ENCODE data around the gene SRGAP2C.
"Not testable (repeated sequence)": the region's sequence is repeated elsewhere in the genome, so short reads cannot be mapped to it uniquely, and the experiment has no call there.

The SRGAP2C gene

DNA sequence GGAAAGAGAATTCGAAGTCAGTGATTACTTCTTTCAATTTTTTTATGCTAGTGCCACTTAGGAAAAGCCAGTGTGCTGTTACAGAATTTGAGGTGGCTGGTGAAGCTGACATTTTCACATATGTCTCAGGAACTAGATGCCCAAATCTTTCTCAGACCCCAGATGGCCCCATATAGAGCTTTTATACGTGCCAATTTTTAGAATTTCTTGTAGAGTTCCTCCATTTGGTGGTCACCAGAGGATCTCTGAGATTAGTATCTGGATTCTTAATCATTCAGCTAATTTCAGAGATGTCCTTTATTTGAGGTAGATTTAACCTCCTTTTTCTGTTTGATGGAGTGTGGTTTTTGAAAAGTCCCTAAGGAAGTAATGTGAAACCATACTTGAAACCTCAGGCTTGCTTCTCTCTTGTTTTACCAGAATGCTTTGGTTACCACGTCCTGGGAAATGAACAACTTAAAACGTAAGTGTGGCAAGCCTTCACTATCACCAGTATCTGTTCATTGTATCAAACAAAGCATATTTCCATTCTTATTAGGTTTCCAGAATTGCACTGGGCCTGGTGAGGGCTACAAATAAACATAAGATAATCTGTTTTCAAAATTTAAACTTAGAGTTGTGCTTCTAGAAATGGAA, 164.7 kb downstream of the SRGAP2C start:
- in situ Hi-C loops (cut with MboI; ENCODE audit: low sequenced_read_pairs, unreplicated experiment); DNase-seq (ENCODE audit: low spot score): not testable (repeated sequence)

DNA sequence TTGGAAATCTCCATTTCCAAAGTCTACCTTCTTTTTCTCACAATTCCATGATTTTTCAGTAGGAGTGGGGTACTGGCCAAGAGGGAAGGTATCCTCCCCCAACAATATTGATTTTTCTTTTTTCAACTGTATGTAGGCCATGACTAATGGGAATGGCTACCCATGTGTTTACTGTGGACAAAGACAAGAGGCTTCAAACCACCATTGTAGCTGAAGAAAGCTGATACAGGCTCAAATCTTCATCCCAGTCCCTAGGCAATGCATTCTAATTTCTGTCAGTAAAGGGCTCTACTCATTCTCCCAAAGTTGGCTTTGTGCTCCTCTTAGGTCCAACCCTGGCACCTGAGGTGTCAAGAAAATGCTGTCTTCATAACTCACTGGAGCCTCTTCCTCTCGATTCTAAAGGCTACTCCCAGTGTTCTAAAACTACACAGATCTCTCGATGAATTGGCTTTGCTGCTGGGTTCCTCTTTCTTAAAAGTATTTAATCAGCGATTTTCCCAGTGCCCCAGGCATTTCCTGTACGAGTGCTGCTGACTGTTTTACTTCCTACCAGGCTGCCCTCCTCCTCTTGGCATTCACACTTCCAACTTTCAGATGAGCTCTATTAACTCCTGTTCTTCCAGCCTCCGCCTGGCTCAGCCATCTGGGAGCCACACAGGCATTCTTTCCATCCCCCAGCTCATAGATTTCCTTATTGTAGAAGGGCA, 171.1 kb downstream of the SRGAP2C start:
- in situ Hi-C loops (cut with MboI; ENCODE audit: low sequenced_read_pairs, unreplicated experiment); DNase-seq (ENCODE audit: low spot score): not testable (repeated sequence)

DNA sequence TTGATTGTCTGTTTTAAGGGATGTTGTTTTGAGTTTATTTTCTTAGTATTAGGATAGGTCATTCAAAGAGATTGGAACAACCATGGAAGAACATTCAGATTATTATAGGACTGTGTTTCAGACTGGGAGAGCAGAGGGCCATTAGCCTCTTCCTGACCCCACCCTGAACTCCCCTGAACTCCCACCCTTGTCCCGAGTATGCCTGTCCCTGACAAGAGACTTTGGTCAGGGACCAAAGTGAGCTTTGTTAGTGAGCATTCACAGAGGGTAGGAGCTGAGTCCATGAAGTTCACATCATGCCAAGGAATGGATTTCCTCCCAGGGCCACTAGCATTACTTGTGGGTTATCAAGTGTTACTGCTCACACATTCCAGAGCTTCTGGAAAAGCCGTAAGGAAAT, 172.0 kb downstream of the SRGAP2C start:
- DNase-seq (ENCODE audit: low spot score); in situ Hi-C loops (cut with MboI; ENCODE audit: low sequenced_read_pairs, unreplicated experiment): not testable (repeated sequence)

DNA sequence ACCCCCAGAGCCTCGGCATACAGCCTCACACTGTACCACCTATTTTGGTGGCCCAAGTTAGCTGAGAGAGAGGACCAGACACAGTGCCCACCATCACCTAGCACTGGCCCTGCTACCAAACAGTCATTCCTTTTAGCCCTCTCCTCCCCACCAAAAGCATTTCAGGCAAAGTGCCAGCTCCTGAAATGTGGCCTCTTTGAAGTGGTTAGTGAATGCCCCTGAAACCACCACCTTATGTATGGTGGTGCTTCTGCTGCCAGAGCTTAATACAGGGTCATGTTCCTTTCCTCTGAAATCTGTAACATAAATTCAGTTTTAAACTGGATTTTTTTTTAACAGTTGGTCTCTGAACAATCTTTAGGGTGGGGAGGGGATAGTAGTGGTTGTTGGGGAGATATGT, 175.8 kb downstream of the SRGAP2C start:
- in situ Hi-C loops (cut with MboI; ENCODE audit: low sequenced_read_pairs, unreplicated experiment); DNase-seq (ENCODE audit: low spot score): not testable (repeated sequence)

DNA sequence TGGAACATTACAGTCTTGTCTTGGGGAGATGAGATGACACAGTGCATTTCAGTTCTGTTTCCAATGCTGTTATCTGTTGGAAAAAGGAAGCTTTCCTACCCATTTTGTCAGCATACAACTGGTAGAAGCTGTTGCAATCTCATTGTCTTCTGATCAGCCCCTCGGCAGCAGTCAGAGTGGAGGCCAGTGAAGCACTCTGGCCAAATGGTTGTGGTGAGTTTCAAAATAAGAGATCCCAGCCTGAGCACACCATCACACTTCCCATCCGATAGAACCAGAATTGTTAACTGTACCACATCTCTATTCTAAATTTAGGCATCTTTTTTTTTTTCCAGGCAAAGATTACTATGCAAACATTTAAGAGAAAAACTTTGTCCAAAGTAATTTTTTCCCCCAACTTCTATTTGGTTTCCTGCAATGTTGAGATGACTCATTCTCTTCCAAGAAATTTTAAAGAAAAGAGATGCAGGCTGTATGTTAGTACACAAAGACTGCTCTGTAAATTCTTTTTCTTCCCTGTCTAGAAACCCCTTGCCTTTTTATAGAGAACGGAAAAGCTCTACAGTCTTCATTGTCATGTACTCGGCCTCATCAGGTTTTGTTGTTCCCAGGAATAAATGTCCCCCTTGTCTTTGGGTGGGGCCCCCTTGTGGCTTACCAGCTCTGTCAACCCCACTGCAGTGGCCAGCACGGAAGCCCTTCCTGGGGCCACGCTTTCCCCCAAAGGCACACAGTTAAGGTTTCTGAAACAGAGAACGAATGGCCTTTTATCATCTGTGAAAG, 176.9 kb downstream of the SRGAP2C start:
- in situ Hi-C loops (cut with MboI; ENCODE audit: low sequenced_read_pairs, unreplicated experiment); DNase-seq (ENCODE audit: low spot score): not testable (repeated sequence)

DNA sequence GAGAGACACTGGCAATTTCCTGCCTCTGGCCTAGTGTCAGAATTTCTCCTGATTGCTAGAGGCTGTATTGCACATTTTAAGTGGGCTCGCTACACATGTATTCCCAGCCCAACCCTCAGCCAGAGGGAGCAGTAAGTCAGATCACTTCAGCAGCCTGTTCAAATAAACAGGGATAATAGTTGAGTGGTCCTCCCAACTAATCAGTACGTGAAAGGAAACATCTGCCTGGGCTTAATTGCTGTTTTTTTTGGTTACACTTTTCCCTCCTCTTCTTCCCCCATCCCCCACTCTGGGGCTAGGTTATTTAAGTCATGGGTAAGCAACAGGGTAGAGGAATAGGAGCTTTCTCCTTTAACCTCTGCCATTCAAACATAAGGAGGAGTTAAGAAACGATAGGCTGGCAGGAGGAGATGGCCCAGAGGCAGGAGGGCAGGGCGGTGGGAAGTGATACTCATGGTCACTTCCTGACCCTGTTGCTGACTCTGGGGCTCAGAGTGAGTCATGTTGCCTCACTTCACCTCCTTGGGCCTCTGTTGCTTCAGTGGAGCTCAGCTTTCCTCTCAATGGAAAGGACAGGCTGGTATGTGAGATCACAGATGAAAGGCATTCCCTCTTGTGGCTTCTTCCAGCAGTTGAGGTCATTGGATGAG, 177.6 kb downstream of the SRGAP2C start:
- in situ Hi-C loops (cut with MboI; ENCODE audit: low sequenced_read_pairs, unreplicated experiment); DNase-seq (ENCODE audit: low spot score): not testable (repeated sequence)

DNA sequence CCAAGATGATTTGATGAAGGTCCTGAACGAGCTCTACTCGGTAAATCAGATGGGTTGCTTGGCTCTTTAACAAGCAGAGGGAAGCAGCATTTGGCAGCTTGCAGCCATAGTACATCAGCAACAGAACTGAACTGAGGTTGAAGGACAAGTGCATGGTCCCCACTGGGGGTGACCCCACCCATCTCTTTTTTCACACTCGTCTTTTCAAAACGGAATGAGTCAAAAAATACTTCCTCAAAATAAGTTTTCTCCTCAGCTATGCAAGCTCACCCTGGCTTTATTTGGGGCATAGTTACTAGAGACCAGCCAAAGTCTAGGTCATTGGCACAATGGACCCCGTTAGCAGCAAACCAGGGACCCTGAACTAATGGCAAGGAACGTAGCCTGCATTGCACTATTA, 180.5 kb downstream of the SRGAP2C start:
- in situ Hi-C loops (cut with MboI; ENCODE audit: low sequenced_read_pairs, unreplicated experiment); DNase-seq (ENCODE audit: low spot score): not testable (repeated sequence)

DNA sequence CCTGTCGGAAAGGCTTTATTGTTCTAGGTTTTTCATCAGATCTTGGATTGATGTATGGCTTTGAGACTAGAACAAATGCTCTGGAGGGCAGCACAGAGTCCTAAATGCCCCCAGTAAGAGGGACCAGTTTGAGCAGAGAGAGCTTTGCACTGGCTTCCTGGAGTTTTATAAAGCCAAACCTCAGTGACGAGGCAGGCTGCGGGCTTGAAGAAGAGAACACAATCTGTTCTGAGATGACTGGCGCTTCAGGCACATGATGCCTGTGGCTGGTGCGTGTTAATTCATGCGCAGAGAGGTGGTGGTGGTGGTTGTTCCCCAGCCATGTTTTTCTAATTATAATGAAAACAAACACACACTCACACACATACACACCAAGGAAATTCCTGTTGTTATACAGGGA, 180.9 kb downstream of the SRGAP2C start:
- DNase-seq (ENCODE audit: low spot score); in situ Hi-C loops (cut with MboI; ENCODE audit: low sequenced_read_pairs, unreplicated experiment): not testable (repeated sequence)

DNA sequence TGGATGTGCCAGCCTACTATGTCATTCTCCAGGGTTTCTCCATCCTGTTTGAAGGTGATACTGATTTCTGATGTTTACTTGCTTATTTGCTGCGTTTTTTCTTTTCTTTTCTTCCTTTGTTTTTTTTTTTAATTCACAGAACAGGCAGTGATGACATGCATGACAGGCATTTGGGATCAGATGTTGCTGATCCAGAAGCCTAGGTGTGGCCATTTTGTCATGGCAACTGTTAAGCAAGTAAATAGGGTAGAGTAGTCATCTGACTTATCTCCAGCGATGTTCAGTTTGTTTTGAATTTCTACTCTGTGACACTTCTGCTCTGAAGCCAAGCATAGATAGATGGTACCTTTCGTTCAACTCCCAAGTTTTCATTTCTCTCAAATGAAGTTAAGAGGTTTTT, 181.4 kb downstream of the SRGAP2C start:
- in situ Hi-C loops (cut with MboI; ENCODE audit: low sequenced_read_pairs, unreplicated experiment); DNase-seq (ENCODE audit: low spot score): not testable (repeated sequence)

DNA sequence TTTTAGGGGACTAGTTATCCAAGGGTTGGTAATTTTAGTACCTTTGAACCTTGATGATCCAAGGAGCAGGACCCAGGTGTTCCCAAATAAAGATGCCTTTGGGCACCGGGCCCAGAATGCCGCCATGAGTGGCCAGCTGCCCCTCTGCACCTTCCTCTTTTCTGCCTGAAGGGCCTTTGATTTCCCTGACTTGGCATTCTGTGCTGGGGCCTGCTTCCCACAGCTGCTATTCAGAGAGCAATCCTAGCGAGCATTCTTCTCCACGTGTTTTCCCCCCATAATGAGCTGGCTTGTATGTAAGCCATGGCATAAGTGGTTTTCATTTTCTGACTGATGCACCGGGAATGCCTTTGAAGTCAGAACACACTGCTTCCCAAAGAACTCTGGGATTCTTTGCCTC, 184.1 kb downstream of the SRGAP2C start:
- in situ Hi-C loops (cut with MboI; ENCODE audit: low sequenced_read_pairs, unreplicated experiment); DNase-seq (ENCODE audit: low spot score): not testable (repeated sequence)

DNA sequence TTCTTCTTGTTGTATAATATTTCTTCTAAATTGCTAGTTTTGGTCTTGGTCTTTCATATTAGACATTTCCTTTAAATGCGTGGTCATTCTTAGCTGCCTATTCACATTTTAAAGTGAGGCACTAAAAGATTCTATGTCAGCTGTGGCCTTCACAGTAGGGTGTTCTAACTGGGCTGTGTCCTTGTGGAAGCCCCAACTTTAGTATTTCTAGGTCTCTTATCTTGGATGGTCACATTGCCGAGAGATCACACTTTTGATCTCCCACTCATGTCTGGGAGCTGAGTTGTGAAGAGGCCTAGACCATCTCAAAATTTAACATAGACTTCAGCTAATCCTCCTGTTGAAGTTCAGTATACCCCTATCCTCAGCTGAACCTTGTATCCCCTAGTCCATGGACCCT, 185.2 kb downstream of the SRGAP2C start:
- in situ Hi-C loops (cut with MboI; ENCODE audit: low sequenced_read_pairs, unreplicated experiment); DNase-seq (ENCODE audit: low spot score): not testable (repeated sequence)

DNA sequence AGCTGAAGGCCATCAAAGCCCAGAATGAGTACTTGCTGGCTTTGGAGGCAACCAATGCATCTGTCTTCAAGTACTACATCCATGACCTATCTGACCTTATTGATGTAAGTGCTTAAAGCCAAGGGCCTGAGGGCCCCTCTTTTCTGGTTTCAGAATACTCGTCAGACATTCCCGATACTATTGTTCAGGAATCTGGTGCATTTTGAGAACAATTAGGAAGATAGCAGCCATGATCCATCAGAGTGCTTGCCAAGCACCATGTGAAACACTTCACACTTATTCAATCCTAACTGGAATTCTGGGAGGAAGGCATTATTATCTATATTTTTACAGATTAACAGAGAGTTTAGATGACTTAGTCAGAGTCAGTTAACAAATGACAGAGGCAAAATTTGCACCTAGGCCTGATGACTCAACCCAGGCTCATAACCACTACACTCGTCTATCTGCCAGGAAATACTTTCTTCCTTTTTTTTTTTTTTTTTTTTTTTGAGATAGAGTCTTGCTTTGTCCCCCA, 190.1 kb downstream of the SRGAP2C start:
- DNase-seq (ENCODE audit: low spot score); in situ Hi-C loops (cut with MboI; ENCODE audit: low sequenced_read_pairs, unreplicated experiment): not testable (repeated sequence)

DNA sequence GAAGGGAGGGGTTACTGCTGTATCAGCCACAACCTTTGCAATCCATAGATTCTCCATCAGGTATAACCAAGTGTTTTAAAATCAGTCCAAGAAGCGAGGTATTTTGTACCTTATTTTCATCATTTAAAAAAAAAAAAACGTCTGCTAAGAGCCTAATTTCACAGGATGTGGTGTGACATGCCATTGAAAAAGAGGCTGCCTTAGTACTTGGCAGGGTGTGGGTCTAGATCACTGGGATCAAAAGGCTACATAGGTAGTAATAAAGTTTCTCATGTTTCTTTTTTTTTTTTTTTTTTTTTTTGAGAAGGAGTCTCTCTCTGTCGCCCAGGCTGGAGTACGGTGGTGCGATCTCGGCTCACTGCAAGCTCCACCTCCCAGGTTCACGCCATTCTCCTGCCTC, 192.2 kb downstream of the SRGAP2C start:
- DNase-seq (ENCODE audit: low spot score); in situ Hi-C loops (cut with MboI; ENCODE audit: low sequenced_read_pairs, unreplicated experiment): not testable (repeated sequence)

DNA sequence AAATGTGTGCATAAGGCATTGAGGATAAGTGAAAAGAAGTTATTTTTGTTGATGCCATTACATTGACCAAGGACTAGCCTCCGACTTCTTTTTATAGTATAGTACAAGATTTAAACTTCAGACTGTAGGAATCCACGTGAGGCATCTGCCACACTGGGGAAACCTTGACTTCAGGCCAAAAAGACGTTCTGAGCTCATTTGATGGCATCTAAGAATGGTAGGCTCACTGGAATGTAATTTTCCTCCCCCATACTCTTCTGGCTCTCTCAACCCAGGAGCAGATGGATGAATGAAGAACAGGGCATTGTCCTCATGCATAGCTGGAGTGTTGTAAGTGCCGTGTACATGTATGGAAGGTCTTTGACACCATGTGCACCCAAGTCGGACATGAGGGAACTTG, 194.0 kb downstream of the SRGAP2C start:
- DNase-seq (ENCODE audit: low spot score); in situ Hi-C loops (cut with MboI; ENCODE audit: low sequenced_read_pairs, unreplicated experiment): not testable (repeated sequence)

DNA sequence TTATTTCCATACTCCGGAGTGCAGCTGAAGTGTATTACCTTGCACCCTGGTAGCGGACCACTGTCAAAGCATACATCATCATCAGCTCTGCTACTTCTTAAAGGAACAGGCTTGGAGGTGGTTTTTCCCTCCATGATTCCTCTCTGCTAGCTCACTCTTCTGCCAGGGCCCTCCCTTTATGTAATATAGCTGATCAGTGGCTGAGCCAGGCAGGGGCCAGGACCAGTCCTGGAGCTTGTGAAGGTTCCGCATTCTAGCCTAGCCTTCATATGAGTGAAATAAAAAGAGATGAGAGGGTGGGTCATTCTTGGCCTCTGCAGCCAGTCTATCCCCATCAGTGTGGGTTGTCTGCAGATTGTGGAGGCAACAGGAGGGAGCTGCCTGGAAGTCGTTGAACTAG, 200.0 kb downstream of the SRGAP2C start:
- in situ Hi-C loops (cut with MboI; ENCODE audit: low sequenced_read_pairs, unreplicated experiment); DNase-seq (ENCODE audit: low spot score): not testable (repeated sequence)

DNA sequence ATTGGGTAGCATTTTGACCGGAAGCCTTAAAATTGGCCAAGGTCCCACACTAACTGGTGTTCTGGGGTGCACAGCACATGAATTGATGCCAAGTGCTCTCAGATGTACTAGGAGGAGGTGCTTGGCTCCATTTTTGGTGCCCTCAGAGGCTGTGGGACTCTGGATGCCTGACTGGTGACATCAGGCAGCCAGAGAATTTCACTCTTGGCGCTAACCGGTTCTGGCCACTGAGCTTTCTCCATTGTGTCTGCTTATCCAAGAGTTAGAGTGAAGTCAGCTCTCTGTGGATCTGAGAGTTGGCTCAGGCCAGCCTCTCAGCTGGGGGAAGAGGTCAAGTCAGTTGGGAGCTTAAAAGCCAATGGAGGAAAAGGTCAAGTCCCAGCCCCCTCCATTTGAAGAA, 200.4 kb downstream of the SRGAP2C start:
- DNase-seq (ENCODE audit: low spot score); in situ Hi-C loops (cut with MboI; ENCODE audit: low sequenced_read_pairs, unreplicated experiment): not testable (repeated sequence)

DNA sequence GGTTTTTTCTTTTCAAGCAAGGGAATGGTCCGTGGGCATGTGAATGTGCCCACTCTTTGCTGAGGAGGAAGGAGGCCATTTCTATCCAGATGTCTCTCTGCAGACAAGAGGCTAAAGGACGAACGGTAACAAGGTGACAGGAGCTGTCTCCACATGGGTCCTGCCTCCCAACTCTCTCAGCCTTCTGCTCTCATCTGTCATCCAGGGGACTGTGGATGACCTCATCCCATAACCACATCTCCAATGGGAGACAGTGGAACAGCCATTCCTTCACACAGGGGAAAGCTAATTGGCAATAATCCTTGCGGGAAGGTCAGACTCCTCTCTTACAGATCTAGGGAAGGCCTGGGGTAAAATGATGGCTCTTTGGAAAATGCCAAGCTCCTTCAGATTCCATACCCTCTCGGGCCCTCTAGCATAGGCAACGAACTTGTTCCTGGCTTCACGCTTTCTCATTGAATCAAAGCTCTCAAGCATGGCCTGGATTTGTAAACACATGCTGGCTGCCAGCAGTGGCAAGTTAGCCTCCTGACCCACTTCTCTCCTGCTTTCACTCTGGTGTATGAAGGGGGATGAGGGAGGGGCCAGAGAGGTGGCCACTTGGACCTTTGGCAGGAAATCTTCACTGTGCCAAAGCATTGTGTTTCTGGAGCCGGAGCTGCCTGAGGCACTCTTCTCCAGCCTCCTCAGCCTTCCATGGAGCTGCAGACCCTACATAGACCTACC, 201.0 kb downstream of the SRGAP2C start:
- DNase-seq (ENCODE audit: low spot score); in situ Hi-C loops (cut with MboI; ENCODE audit: low sequenced_read_pairs, unreplicated experiment): not testable (repeated sequence)

Data from GM13976 (cell line).